ENCODE measurements around the gene CNTN4. TPM values are rescaled to one million over a fixed set of nuclear protein-coding genes. Genes with fewer than 3 reads are reported as not detected.

CNTN4 gene
- total and polyA plus RNA-seq, 4 donors: 1.5 to 30.7 (median 5.7) TPM

GRCh38 chr3:2839876-2840275 lies 741.2 kb downstream of the CNTN4 start:
- Histone ChIP-seq H3K9ac (ENCODE audit: insufficient read depth in 1 of 2, low read length in 2 of 2) (no peak overlapping the region), H3K36me3 (ENCODE audit: control insufficient read depth in 4 of 4, insufficient read depth in 4 of 4, low read length in 4 of 4) (no peaks in the 10 kb centered on the region), H3K27ac (ENCODE audit: low read depth in 1 of 2, low read length in 1 of 2) (no peak overlapping the region), H3K4me1 (ENCODE audit: control insufficient read depth in 5 of 5, insufficient read depth in 5 of 5, low read length in 5 of 5) (no peaks in the 10 kb centered on the region), H3K27me3 (ENCODE audit: control insufficient read depth in 3 of 3, insufficient read depth in 3 of 3, low read length in 2 of 3) (no peaks in the 10 kb centered on the region), H3K4me3 (no peak overlapping the region), H3K9me3 (ENCODE audit: control insufficient read depth in 4 of 4, insufficient read depth in 3 of 4, low read length in 3 of 4) (no peaks in the 10 kb centered on the region)
- no peak for ATAC-seq (ENCODE audit: insufficient read depth, low FRiP score)
- 78 to 84% methylated on average over 3 of the region's 3 CpGs for WGBS, 2 donors
- DNase-seq: no peak
- no peak for TF ChIP-seq CTCF (IDR thresholded peaks at IDR 0.05; ENCODE audit: control extremely low read depth, extremely low read depth)

- TF ChIP-seq CTCF (IDR thresholded peaks at IDR 0.05; ENCODE audit: control extremely low read depth, extremely low read depth): no peak
Observed at GRCh38 chr3:2847062-2847841, 748.6 kb downstream of the CNTN4 start.

GRCh38 chr3:2849092-2849491 lies 750.4 kb downstream of the CNTN4 start:
- TF ChIP-seq CTCF (IDR thresholded peaks at IDR 0.05; ENCODE audit: control extremely low read depth, extremely low read depth): no peak
- Histone ChIP-seq H3K4me1 (ENCODE audit: control insufficient read depth in 5 of 5, insufficient read depth in 5 of 5, low read length in 5 of 5) (peaks cover 0 to 1% (median 0%) of the 10 kb centered on the region in 5 donors), H3K9me3 (ENCODE audit: control insufficient read depth in 4 of 4, insufficient read depth in 3 of 4, low read length in 3 of 4) (peaks cover 0 to 3% (median 0%) of the 10 kb centered on the region in 4 donors), H3K36me3 (ENCODE audit: control insufficient read depth in 4 of 4, insufficient read depth in 4 of 4, low read length in 4 of 4) (no peaks in the 10 kb centered on the region), H3K27ac (ENCODE audit: low read depth in 1 of 2, low read length in 1 of 2) (no peak overlapping the region), H3K9ac (ENCODE audit: insufficient read depth in 1 of 2, low read length in 2 of 2) (no peak overlapping the region), H3K27me3 (ENCODE audit: control insufficient read depth in 3 of 3, insufficient read depth in 3 of 3, low read length in 2 of 3) (no peaks in the 10 kb centered on the region), H3K4me3 (no peak overlapping the region)
- no peak for DNase-seq
- ATAC-seq (ENCODE audit: insufficient read depth, low FRiP score): no peak

More at GRCh38 chr3:2847062-2847841, 748.6 kb downstream of the CNTN4 start:
- H3K4me3 ChIP-seq: no peak overlapping the region
- H3K4me1 ChIP-seq (ENCODE audit: control insufficient read depth in 5 of 5, insufficient read depth in 5 of 5, low read length in 5 of 5): peaks cover 0 to 1% (median 0%) of the 10 kb centered on the region in 5 donors
- ATAC-seq (ENCODE audit: insufficient read depth, low FRiP score) (no peak), DNase-seq (no peak)
- no peaks in the 10 kb centered on the region for H3K36me3 ChIP-seq (ENCODE audit: control insufficient read depth in 4 of 4, insufficient read depth in 4 of 4, low read length in 4 of 4)
- no peak overlapping the region for H3K27ac ChIP-seq (ENCODE audit: low read depth in 1 of 2, low read length in 1 of 2)
- H3K9ac ChIP-seq (ENCODE audit: insufficient read depth in 1 of 2, low read length in 2 of 2): no peak overlapping the region
- H3K9me3 ChIP-seq (ENCODE audit: control insufficient read depth in 4 of 4, insufficient read depth in 3 of 4, low read length in 3 of 4): peaks cover 0 to 3% (median 0%) of the 10 kb centered on the region in 4 donors
- no peaks in the 10 kb centered on the region for H3K27me3 ChIP-seq (ENCODE audit: control insufficient read depth in 3 of 3, insufficient read depth in 3 of 3, low read length in 2 of 3)
- WGBS, 2 donors: 67 to 73% methylated on average over 3 of the region's 3 CpGs
